Activated CD4-positive, alpha-beta T cell treated with anti-CD3 and anti-CD28 coated beads, Interleukin-2, amount 10 ng/mL, durations not matched to agents 24 days and 14 days (primary cell): ENCODE data around the gene TMEM14A. TPM values are rescaled to one million over a fixed set of nuclear protein-coding genes. Genes with fewer than 3 reads are reported as not detected.
"Not testable (repeated sequence)": the region's sequence is repeated elsewhere in the genome, so short reads cannot be mapped to it uniquely, and the experiment has no call there.

ENCODE experiments used
- DNase-seq: peaks from one replicate; pipeline ENCODE4 v3.0.0; 2022
- H3K27ac Mint-ChIP-seq: one replicate; pipeline ENCODE4 v1.8.0; 2022; ENCODE audit warnings: mild to moderate bottlenecking, mixed read lengths
- H3K27me3 Mint-ChIP-seq: one replicate; pipeline ENCODE4 v1.8.0; 2022; ENCODE audit warnings: mixed read lengths
- H3K36me3 Mint-ChIP-seq: one replicate; pipeline ENCODE4 v1.8.0; 2022; ENCODE audit warnings: low read depth, mild to moderate bottlenecking, mixed read lengths
- H3K4me1 Mint-ChIP-seq: one replicate; pipeline ENCODE4 v1.8.0; 2021; ENCODE audit warnings: mixed read lengths
- H3K4me3 Mint-ChIP-seq: one replicate; pipeline ENCODE4 v1.8.0; 2022; ENCODE audit warnings: mild to moderate bottlenecking, moderate library complexity, mixed read lengths
- H3K9me3 Mint-ChIP-seq: one replicate; pipeline ENCODE4 v1.8.0; 2021; ENCODE audit warnings: mixed read lengths
- intact Hi-C: fragments of 100-400 bp; cut with micrococcal nuclease; formaldehyde crosslinking; loops from one replicate; pipeline ENCODE4 v1.15.1; 2023
- total RNA-seq: library from RNA; stranded (reverse); gene quantifications from 2 replicates; pipeline ENCODE4 v1.2.3, GENCODE V29; 2022

Gene TMEM14A
- total RNA-seq, 1 donor from 2014 or later: 13.0 TPM

GRCh38 chr6:52691718-52692117 is 20.8 kb downstream of the TMEM14A start:
- Mint-ChIP-seq H3K4me3 (no peak overlapping the region), H3K27me3 (peaks cover 6% of the 10 kb centered on the region), H3K4me1 (no peaks in the 10 kb centered on the region), H3K27ac (no peak overlapping the region), H3K36me3 (no peaks in the 10 kb centered on the region), H3K9me3 (no peaks in the 10 kb centered on the region)
- no peak for DNase-seq
- intact Hi-C loops: no loop called here

GRCh38 chr6:52693773-52694172 is 22.9 kb downstream of the TMEM14A start:
- Mint-ChIP-seq H3K36me3 (no peaks in the 10 kb centered on the region), H3K9me3 (no peaks in the 10 kb centered on the region), H3K4me3 (no peak overlapping the region), H3K27ac (no peak overlapping the region), H3K4me1 (no peaks in the 10 kb centered on the region), H3K27me3 (peaks cover 19% of the 10 kb centered on the region)
- no peak for DNase-seq
- intact Hi-C loops: no loop called here

GRCh38 chr6:52694404-52694803 is 23.5 kb downstream of the TMEM14A start:
- Mint-ChIP-seq H3K36me3 (no peaks in the 10 kb centered on the region), H3K4me1 (no peaks in the 10 kb centered on the region), H3K27me3 (peaks cover 19% of the 10 kb centered on the region), H3K9me3 (no peaks in the 10 kb centered on the region), H3K4me3 (no peak overlapping the region), H3K27ac (no peak overlapping the region)
- intact Hi-C loops: no loop called here
- no peak for DNase-seq

DNA sequence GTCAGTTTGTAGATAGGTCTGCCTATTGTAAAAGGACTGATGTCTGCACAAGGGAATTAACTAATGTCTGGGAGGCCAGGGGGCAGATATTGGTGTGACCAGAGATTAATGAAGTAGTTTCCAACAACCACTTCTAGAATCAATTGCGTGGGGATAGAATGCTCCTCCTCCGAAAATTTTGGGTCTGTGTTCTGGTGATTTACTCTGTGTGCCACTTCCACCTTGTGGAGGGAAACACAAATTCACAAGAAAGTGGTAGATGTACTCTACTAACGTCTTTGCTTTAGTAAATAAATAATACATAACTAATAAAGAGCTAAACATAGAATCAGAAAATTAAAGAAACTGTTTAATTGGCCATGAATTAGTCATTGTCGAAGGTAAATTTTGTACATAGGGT is 25.5 kb downstream of the TMEM14A start:
- Mint-ChIP-seq H3K36me3 (no peaks in the 10 kb centered on the region), H3K27ac (no peak overlapping the region), H3K27me3 (peaks cover 24% of the 10 kb centered on the region), H3K4me1 (no peaks in the 10 kb centered on the region), H3K4me3 (no peak overlapping the region), H3K9me3 (no peaks in the 10 kb centered on the region)
- intact Hi-C loops: no loop called here
- no peak for DNase-seq

DNA sequence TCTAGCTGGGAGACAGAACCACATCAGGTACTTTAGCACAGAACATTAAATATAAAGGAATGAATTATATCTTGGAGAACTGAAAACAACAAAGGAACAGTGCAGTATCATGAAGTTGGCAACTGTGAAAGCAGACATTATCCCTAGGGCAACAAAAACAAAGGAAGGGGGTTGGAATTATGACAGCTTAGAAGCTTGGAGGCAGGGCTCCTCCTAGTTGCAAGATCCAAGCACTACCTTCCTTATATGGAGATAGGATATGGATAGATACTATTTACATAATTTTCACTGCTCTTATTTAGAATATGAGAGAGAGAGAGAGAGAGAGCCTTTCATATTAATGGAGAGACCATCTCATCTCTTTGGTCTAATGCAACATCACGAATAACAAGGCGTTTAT is 27.0 kb downstream of the TMEM14A start:
- Mint-ChIP-seq H3K27me3 (peaks cover 27% of the 10 kb centered on the region), H3K4me1 (no peaks in the 10 kb centered on the region), H3K27ac (no peak overlapping the region), H3K4me3 (no peak overlapping the region), H3K36me3 (no peaks in the 10 kb centered on the region), H3K9me3 (no peaks in the 10 kb centered on the region)
- intact Hi-C loops: no loop called here
- DNase-seq: no peak

- no peaks in the 10 kb centered on the region for H3K4me1 Mint-ChIP-seq
- no peaks in the 10 kb centered on the region for H3K36me3 Mint-ChIP-seq
- no peaks in the 10 kb centered on the region for H3K9me3 Mint-ChIP-seq
- no peak for DNase-seq
- no peak overlapping the region for H3K27ac Mint-ChIP-seq
- peaks cover 14% of the 10 kb centered on the region for H3K27me3 Mint-ChIP-seq
- no peak overlapping the region for H3K4me3 Mint-ChIP-seq
- intact Hi-C loops: no loop called here
These were observed 33.1 kb downstream of the TMEM14A start for GRCh38 chr6:52704060-52704459.

- H3K27ac Mint-ChIP-seq, H3K36me3 Mint-ChIP-seq, intact Hi-C loops, H3K4me3 Mint-ChIP-seq, H3K27me3 Mint-ChIP-seq, H3K4me1 Mint-ChIP-seq, DNase-seq, H3K9me3 Mint-ChIP-seq: not testable (repeated sequence)
These were observed 34.0 kb downstream of the TMEM14A start for GRCh38 chr6:52704781-52705502.

DNA sequence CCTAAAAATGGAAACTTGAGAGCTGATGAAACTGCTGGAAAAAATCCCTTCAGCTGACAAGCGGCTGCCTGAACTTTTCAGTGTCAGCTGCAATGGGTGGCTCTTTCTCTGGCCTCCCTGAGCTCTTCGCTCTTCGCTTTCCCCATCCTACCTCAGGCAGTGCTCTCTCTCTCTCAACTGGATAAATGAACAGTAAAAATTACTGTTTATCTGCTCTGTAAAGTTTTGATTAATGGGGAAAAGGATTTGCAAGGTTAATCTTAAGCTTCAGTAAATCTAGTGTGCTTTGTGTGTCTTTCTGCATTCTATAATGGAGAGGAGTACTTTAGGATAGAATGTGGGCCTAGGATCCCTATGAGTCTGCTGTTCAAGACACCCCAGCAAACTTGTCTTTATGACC is 35.1 kb downstream of the TMEM14A start:
- no peak overlapping the region for H3K27ac Mint-ChIP-seq
- no peaks in the 10 kb centered on the region for H3K4me1 Mint-ChIP-seq
- no peaks in the 10 kb centered on the region for H3K36me3 Mint-ChIP-seq
- intact Hi-C loops: no loop called here
- no peak overlapping the region for H3K4me3 Mint-ChIP-seq
- no peaks in the 10 kb centered on the region for H3K9me3 Mint-ChIP-seq
- H3K27me3 Mint-ChIP-seq: peaks cover 10% of the 10 kb centered on the region
- DNase-seq: no peak

GRCh38 chr6:52707963-52708680 is 37.2 kb downstream of the TMEM14A start:
- Mint-ChIP-seq H3K4me1 (no peaks in the 10 kb centered on the region), H3K27me3 (peaks cover 6% of the 10 kb centered on the region), H3K27ac (no peak overlapping the region), H3K36me3 (no peaks in the 10 kb centered on the region), H3K9me3 (no peaks in the 10 kb centered on the region), H3K4me3 (no peak overlapping the region)
- no peak for DNase-seq
- intact Hi-C loops: no loop called here

GRCh38 chr6:52712136-52712535 is 41.2 kb downstream of the TMEM14A start:
- Mint-ChIP-seq H3K36me3 (no peaks in the 10 kb centered on the region), H3K9me3 (no peaks in the 10 kb centered on the region), H3K27ac (no peak overlapping the region), H3K4me3 (no peak overlapping the region), H3K4me1 (no peaks in the 10 kb centered on the region), H3K27me3 (peaks cover 11% of the 10 kb centered on the region)
- DNase-seq: no peak
- intact Hi-C loops: no loop called here

DNA sequence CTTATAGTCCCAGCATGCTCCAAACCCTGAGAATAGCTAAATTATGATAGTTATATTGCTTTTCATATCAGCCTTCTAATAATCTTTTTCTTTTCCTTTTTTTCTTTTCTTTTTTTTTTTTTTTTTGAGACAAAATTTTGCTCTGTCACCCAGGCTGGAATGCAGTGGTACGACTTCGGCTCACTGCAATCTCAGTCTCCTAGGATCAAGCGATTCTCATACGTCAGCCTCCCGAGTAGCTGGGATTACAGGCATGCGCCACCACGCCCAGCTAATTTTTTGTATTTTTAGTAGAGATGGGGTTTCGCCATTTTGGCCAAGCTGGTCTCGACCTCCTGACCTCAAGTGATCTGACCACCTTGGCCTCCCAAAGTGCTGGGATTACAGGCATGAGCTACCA is 43.8 kb downstream of the TMEM14A start:
- DNase-seq, H3K9me3 Mint-ChIP-seq, H3K4me1 Mint-ChIP-seq, H3K4me3 Mint-ChIP-seq, H3K27ac Mint-ChIP-seq, intact Hi-C loops, H3K36me3 Mint-ChIP-seq: not testable (repeated sequence)
- H3K27me3 Mint-ChIP-seq: peaks cover 11% of the 10 kb centered on the region

- Mint-ChIP-seq H3K36me3 (no peaks in the 10 kb centered on the region), H3K27ac (no peak overlapping the region), H3K4me1 (no peaks in the 10 kb centered on the region), H3K4me3 (no peak overlapping the region), H3K9me3 (no peaks in the 10 kb centered on the region), H3K27me3 (peaks cover 11% of the 10 kb centered on the region)
- intact Hi-C loops: no loop called here
- DNase-seq: no peak
These were observed 47.6 kb downstream of the TMEM14A start for GRCh38 chr6:52718550-52718949.

GRCh38 chr6:52720321-52720720 is 49.4 kb downstream of the TMEM14A start:
- peaks cover 6% of the 10 kb centered on the region for H3K27me3 Mint-ChIP-seq
- no peak overlapping the region for H3K27ac Mint-ChIP-seq
- no peaks in the 10 kb centered on the region for H3K36me3 Mint-ChIP-seq
- intact Hi-C loops: loop anchor here (10.0 kb wide), 1 partner anchor 764 kb away; no protein-coding TSS in a partner anchor
- H3K4me1 Mint-ChIP-seq: no peaks in the 10 kb centered on the region
- no peaks in the 10 kb centered on the region for H3K9me3 Mint-ChIP-seq
- H3K4me3 Mint-ChIP-seq: no peak overlapping the region
- DNase-seq: no peak

GRCh38 chr6:52724042-52724405 is 53.1 kb downstream of the TMEM14A start:
- Mint-ChIP-seq H3K4me1 (no peaks in the 10 kb centered on the region), H3K4me3 (no peak overlapping the region), H3K27me3 (peaks cover 4% of the 10 kb centered on the region), H3K9me3 (no peaks in the 10 kb centered on the region), H3K27ac (no peak overlapping the region), H3K36me3 (no peaks in the 10 kb centered on the region)
- no peak for DNase-seq
- intact Hi-C loops: loop anchor here (10.0 kb wide), 1 partner anchor 761 kb away; no protein-coding TSS in a partner anchor
